ENCODE measurements around the gene BBX.

GRCh38 chr3:107662124-107662507, 139.4 kb downstream of the BBX start:
- no peak for TF ChIP-seq POLR2A (IDR thresholded peaks at IDR 0.05; ENCODE audit: low read depth, low read length)
- no peak for TF ChIP-seq POLR2AphosphoS5 (IDR thresholded peaks at IDR 0.05; ENCODE audit: low read depth, low read length)
- no peak for TF ChIP-seq TAF1 (IDR thresholded peaks at IDR 0.05; ENCODE audit: borderline replicate concordance, low read depth, low read length)

Data from GM12892 (cell line).